Lung (tissue), 12 donors: ENCODE results near the gene TFB2M. TPM values are rescaled to one million over a fixed set of nuclear protein-coding genes. Genes with fewer than 3 reads are reported as not detected.
A peak's percentile ranks its signal among the peaks of the same experiment; 100 is the strongest.
"Not testable (repeated sequence)": the region's sequence is repeated elsewhere in the genome, so short reads cannot be mapped to it uniquely, and the experiment has no call there.

ENCODE experiments used
- ATAC-seq: fragments of 200-7000 bp; cut with Tn5 transposase; one replicate; pipeline ENCODE4 v1.9.1; 2020; ENCODE audit warnings: moderate number of reproducible peaks; ENCODE audit not compliant: insufficient read depth, low FRiP score
- DNase-seq, 3 donors: peaks; one replicate each; pipeline ENCODE4 v3.0.0-alpha.2; 2013 to 2017
- H3K27ac ChIP-seq, 2 donors: one replicate each; pipeline ENCODE4 v1.5.1; 2013; ENCODE audit warnings: mild to moderate bottlenecking in 2 of 2, moderate library complexity in 2 of 2, control low read depth in 1 of 2, inconsistent platforms in 1 of 2, low read depth in 1 of 2, low read length in 1 of 2
- H3K27me3 ChIP-seq, 3 donors: one replicate each; pipeline ENCODE4 v1.5.1; 2013; ENCODE audit warnings: low read length in 2 of 3; ENCODE audit not compliant: control insufficient read depth in 3 of 3, insufficient read depth in 3 of 3
- H3K36me3 ChIP-seq, 4 donors: one replicate each; pipeline ENCODE4 v1.5.1; 2013; ENCODE audit warnings: low read length in 4 of 4, mild to moderate bottlenecking in 1 of 4, moderate library complexity in 1 of 4; ENCODE audit not compliant: control insufficient read depth in 4 of 4, insufficient read depth in 4 of 4
- H3K4me1 ChIP-seq, 5 donors: one replicate each; pipeline ENCODE4 v1.5.1; 2013; ENCODE audit warnings: low read length in 5 of 5, mild to moderate bottlenecking in 2 of 5, moderate library complexity in 1 of 5; ENCODE audit not compliant: control insufficient read depth in 5 of 5, insufficient read depth in 5 of 5
- H3K4me3 ChIP-seq: one replicate; pipeline ENCODE4 v1.5.1; 2013; ENCODE audit warnings: mild to moderate bottlenecking, control low read depth, moderate library complexity
- H3K9ac ChIP-seq, 2 donors: one replicate each; pipeline ENCODE4 v1.5.1; 2013; ENCODE audit warnings: low read length in 2 of 2, control low read depth in 1 of 2; ENCODE audit not compliant: insufficient read depth in 1 of 2
- H3K9me3 ChIP-seq, 4 donors: one replicate each; pipeline ENCODE4 v1.5.1; 2013; ENCODE audit warnings: low read length in 3 of 4, mild to moderate bottlenecking in 1 of 4, moderate library complexity in 1 of 4; ENCODE audit not compliant: control insufficient read depth in 4 of 4, insufficient read depth in 3 of 4
- CTCF ChIP-seq: IDR thresholded peaks from 2 replicates; pipeline ENCODE4 v1.5.1; 2012; ENCODE audit warnings: mild to moderate bottlenecking; ENCODE audit errors: control extremely low read depth, extremely low read depth
- WGBS, 2 donors: extraction: QIAGEN DNeasy Blood & Tissue Kit; methylation state at CpG; one replicate each; pipeline ENCODE4 v1.1.7; 2013; 5-methylcytosine and 5-hydroxymethylcytosine counted together
- polyA plus RNA-seq, 2 donors: library from polyadenylated mRNA; stranded (reverse); fragments of 200-250 nt; gene quantifications; one replicate each; pipeline ENCODE4 v1.2.1, GENCODE V29; 2013
- total RNA-seq, 2 donors: library from RNA; depleted of rRNA in 1 of 2; stranded (reverse); fragments of >200 nt in 1 of 2; gene quantifications; one replicate each; pipeline ENCODE4 v1.2.1, GENCODE V29; 2014 to 2021
- donor health status: control.
- donor health status: control.
- donor health status: Bipolar disorder and iron deficiency.
- donor health status: healthy.
- donor health status: DM: yes; HTN: yes; CAD: no.

Gene TFB2M
- total and polyA plus RNA-seq, 4 donors = 5.5 to 13.3 (median 10.8) TPM

GRCh38 chr1:246608616-246609376, 42.7 kb upstream of the TFB2M start:
- Histone ChIP-seq H3K27ac (peak overlapping the region; percentile 61 to 82), H3K27me3 (no peaks in the 10 kb centered on the region), H3K4me1 (peaks cover 0 to 13% (median 0%) of the 10 kb centered on the region in 5 donors), H3K9ac (no peak overlapping the region), H3K4me3 (no peak overlapping the region), H3K36me3 (no peaks in the 10 kb centered on the region), H3K9me3 (peaks cover 0 to 2% (median 0%) of the 10 kb centered on the region in 4 donors)
- no peak for TF ChIP-seq CTCF
- peak; percentile 93 for ATAC-seq
- DNase-seq = peak; percentile 76 to 88 (median 78)
- WGBS, 2 donors = 21% methylated on average over 18 of the region's 18 CpGs

DNA sequence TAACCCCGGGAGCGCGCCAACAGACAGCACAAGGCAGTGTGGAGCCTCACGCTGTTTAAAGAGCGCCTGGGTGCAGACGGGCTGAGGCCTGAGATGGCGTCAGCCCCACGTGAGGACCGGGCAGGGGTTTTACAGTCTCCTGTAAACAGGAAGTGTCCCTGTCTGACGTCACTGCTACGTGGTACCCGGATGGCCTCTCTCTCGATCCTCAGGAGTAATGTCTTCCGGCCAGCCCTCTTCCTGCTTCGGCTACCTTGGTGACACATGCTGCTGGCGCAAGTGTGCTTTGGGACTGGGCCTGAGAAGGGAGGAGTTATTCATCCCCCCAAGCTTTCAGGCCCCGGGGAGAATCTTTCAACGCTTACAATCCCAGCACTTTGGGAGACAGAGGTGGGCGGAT, 41.4 kb upstream of the TFB2M start:
- 67 to 80% methylated on average over 19 of the region's 19 CpGs for WGBS, 2 donors
- no peak overlapping the region for H3K4me3 ChIP-seq
- no peak overlapping the region for H3K9ac ChIP-seq
- H3K27ac ChIP-seq = peak overlapping the region in 1 of 2 donors; percentile 14
- no peaks in the 10 kb centered on the region for H3K27me3 ChIP-seq
- DNase-seq (no peak), ATAC-seq (no peak)
- peaks cover 0 to 2% (median 0%) of the 10 kb centered on the region in 4 donors for H3K9me3 ChIP-seq
- no peaks in the 10 kb centered on the region for H3K36me3 ChIP-seq
- H3K4me1 ChIP-seq = peaks cover 0 to 13% (median 0%) of the 10 kb centered on the region in 5 donors
- TF ChIP-seq CTCF = no peak

DNA sequence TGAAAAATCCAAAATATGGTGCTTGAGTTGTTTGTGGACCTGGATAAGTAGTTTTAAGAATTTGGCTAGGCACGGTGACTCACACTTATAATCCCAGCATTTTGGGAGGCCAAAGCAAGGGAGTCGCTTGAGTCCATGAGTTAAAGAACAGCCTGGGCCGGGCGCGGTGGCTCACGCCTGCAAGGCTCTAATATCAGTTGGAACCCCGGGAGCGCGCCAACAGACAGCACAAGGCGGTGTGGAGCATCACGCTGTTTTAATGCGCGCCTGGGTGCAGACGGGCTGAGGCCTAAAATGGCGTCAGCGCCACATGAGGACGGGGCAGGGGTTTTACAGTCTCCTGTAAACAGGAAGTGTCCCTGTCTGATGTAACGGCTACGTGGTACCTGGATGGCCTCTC, 39.2 kb upstream of the TFB2M start:
- not testable (repeated sequence) for H3K9me3 ChIP-seq, H3K36me3 ChIP-seq, ATAC-seq, H3K9ac ChIP-seq, H3K27me3 ChIP-seq, H3K27ac ChIP-seq, DNase-seq, H3K4me3 ChIP-seq
- peaks cover 0 to 11% (median 0%) of the 10 kb centered on the region in 5 donors for H3K4me1 ChIP-seq
- 97% methylated on average over 19 of the region's 19 CpGs for WGBS, 2 donors

DNA sequence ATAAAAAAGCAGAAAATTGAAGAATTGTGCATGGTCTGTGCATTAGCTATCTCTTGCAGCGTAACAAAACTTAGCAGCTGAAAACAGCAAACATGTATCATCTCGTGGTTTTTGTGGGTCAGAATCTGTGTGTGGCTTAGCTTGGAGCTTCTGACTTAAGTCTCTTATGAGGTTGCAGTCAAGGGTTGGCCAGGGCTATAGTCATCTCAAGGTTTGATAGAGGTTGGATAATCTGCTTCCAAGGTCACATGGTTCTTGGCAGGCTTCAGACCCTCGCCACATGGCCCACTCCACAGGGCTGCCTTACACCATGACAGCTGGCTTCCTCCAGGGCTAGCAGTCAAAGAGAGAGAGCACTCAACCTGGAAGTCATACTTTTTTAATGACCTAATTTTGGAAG, 36.1 kb upstream of the TFB2M start:
- Histone ChIP-seq H3K4me3 (no peak overlapping the region), H3K36me3 (no peaks in the 10 kb centered on the region), H3K4me1 (peaks cover 0 to 7% (median 0%) of the 10 kb centered on the region in 5 donors), H3K9ac (no peak overlapping the region), H3K27me3 (no peaks in the 10 kb centered on the region), H3K9me3 (no peaks in the 10 kb centered on the region), H3K27ac (no peak overlapping the region)
- DNase-seq (no peak), ATAC-seq (no peak)
- TF ChIP-seq CTCF = no peak
- 82 to 85% methylated on average over 3 of the region's 3 CpGs for WGBS, 2 donors
